GM19468 (cell line): ENCODE data around the gene OSBPL5.

Experiments used
- ATAC-seq: cut with Tn5 transposase; IDR thresholded peaks from one replicate; pipeline ENCODE4 v1.9.1; 2021; ENCODE audit warnings: mild to moderate bottlenecking, moderate library complexity, moderate number of reproducible peaks; ENCODE audit not compliant: unreplicated experiment; ENCODE audit errors: extremely low read depth

OSBPL5 gene

DNA sequence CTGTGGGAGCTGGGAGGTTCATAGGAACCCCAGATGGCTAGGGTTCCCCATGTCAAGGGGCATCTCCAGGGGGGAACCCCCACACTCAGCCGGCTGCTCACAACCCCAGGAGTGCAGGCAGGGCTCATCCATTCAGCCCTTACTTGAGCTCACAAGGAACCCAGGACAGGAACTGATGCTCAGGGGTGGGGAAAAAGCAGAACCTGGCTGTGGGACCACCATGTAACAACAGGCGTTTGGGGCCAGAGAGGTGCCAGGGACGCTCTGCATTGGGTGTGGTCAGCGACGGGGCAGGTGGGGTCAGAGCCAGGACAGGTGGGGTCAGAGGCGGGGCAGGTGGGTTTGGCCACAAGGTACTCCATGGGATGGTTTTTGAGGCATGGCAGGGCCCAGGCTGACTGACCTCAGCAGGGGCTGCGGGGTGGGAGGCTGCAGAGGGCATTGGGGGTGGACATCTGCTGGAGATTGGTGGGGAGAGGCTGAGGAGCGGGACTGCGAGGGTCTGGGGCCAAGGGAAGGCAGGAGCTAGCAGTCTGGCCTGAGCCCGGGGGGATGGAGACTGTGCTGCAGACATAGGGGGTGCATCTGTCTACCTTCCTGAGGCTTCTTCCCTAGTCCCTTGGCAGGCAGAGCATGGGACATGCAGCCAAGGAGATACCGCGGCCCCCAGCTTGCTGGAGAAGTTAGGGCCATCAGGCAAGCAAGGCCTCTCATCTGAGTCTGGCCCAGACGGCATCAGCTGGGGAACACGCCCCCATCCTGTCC, 73.8 kb downstream of the OSBPL5 start:
- ATAC-seq, result no peak

DNA sequence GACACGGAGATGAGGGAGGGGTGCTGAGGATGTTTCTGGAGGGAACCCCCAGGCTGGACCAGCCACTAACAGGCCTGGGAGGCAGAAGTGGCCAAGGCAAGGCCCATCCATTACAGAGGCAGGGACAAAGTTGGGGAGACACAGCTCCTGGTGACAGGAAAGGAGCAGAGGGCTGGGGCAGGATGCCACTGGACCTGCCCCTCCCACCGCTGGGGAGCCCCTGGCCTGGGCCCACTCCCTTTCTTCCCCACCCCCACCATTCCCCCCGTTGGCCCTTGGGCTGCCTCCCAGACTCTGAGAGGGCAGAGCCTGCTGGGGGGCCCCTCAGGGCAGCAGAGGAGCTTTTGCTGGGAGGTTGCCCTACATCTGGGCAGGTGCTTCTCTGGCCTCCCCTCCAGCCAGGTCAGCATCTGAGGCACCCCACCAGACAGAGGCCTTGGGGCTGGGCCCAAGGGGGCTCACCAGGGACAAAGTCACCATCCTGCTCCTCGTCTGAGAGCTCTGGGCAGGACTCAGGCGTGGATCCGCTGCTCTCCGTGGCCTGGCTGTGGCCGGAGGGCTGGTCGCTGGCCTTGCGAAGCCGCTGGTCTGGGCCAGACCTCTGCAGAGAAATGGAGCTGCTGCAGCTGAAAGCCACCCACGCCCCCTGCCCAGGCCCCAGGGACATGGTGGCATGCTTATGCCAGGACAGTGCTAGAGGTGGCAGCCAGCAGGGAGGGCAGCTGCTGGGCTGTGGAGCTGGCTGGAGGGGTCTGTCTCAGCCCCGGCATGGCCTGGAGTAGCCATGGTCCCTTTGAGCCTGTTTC, 74.8 kb downstream of the OSBPL5 start:
- no peak for ATAC-seq

DNA sequence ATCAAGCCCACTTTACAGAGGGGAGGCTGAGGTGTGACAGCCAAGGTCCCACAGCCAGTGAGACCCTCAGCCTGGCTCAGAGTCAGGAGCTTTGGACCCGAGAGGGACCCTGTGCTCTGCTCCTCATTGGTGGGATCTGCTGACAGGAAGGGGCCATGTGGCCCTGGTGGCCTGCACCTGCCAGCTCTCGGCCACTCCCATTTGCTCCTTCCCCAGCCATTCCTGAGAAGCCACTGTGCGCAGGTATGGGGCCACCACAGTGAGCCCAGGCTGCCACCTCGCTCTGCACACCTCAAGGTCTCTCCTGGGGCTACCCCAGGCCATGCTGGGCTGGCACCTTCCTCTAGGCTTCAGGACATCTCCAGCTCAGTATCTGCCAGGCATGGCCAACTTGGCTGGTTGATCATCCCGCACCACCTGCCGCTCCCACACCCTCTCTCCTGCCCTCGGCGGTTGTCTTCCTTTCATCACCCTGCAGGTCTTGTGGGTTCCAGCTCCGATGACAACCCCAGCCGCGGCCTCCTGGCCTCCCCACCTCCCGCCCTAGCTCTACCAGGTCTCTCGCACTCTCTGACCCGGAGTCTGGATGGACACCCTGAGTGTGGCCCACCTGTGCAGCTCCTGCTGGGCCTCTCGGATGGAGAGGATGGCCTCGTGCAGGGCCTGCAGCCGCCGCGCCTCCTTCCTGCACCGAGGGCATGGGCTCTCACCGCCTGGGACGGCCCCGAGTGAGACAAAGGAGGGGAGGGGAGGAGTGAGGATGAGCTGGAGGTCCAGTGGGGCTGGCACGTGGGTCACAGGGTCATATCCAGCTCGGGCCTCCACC, 75.7 kb downstream of the OSBPL5 start:
- no peak for ATAC-seq

GRCh38 chr11:3088806-3089205, 76.3 kb downstream of the OSBPL5 start:
- ATAC-seq, result no peak

- ATAC-seq, result no peak
Observed at GRCh38 chr11:3087821-3088800, 77.0 kb downstream of the OSBPL5 start.

- no peak for ATAC-seq
Observed at GRCh38 chr11:3087373-3087772, 77.7 kb downstream of the OSBPL5 start.

GRCh38 chr11:3086671-3087150, 78.4 kb downstream of the OSBPL5 start:
- ATAC-seq, result no peak

GRCh38 chr11:3086114-3086513, 79.0 kb downstream of the OSBPL5 start:
- ATAC-seq, result no peak

DNA sequence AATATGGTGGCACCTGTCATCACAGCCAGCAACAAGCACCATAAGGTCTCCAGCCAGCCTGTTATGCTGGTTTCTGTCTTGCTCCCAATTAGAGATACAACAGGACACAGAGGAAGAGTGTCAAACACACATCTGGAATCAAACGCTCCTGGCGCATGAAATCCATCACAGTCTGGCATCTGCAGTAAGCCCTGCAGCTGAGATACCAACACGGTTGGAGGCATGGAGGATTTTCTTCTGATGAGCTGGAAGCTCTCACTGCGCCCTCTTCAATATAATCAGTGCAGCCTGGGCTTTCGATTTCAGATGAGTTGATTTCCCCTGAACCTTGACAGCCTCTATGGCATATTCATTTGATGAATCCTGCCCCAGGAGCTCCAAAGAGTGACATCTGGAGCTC, 80.1 kb downstream of the OSBPL5 start:
- ATAC-seq, result no peak

DNA sequence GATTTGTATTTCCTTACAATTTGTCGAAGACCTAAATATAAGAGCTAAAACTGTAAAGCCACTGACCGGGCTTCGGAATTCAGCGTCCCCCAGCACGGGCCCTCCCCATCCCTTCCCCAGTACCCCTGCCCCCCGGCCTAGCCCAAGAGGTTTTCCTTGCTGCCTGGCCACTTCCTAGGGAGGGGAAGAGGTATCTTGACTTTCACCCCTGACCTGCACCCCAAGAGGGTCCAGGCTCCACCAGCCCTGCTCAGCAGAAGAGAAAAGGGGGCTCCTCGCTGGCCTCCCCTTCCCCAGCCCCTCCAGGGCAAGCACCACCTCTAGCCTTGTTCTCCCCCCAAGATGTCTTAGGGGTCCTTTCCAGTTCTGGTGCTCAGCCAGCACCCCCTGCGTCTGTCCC, 81.8 kb downstream of the OSBPL5 start:
- no peak for ATAC-seq

- ATAC-seq, result no peak
Observed at GRCh38 chr11:3081386-3081751, 83.7 kb downstream of the OSBPL5 start.

- ATAC-seq, result no peak
Observed at GRCh38 chr11:3080733-3081385, 84.3 kb downstream of the OSBPL5 start.

DNA sequence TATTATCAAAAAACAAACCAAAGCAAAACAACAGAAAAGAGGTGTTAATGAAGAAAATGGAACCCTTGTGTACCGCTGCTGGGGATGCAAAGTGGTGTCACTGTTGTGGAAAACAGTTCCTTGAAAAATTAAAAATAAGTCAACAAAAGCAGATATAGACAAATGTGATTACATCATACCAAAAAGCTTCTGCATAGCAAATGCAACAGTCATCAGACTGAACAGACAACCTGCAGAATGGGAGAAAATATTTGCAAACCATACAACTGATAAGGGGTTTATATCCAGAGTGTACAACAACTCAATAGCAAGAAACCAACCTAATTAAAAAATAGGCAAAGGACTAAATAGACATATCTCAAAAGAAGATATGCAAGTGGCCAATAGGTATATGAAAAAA, 85.0 kb downstream of the OSBPL5 start:
- ATAC-seq, result no peak

GRCh38 chr11:3077846-3078440, 87.2 kb downstream of the OSBPL5 start:
- ATAC-seq, result no peak

DNA sequence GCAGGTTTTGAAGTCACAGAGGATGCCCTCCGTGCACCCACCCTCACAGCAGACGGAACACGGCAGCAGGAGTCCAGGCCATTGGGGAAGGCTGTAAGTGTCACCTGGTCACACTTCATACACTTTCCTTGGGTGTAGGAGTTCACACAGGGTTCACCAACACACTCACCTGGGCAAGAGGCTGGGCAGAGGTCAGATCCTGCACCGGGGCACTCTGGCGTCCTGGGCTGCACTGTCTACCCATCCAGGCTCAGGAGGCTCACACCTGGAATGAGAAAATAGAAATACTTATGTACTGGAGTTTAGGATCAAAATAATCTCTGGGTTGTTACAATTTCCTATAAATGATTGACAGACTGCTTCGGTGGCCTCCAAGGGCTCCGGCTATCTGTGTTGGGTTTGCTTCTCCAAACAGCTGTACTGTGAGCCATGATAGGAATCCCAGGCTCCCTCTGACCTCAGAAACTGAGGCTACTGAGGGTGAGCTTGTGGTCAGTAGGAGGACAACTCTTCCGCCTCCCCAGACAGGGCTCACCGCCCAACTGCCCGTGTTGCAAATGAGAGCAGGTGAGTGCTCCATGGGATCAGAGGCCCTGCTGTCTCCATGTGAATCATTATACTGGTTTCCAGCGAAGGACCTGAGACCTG, 87.8 kb downstream of the OSBPL5 start:
- ATAC-seq, result no peak

GRCh38 chr11:3074912-3075589, 90.1 kb downstream of the OSBPL5 start:
- ATAC-seq, result no peak

- ATAC-seq, result no peak
Observed at GRCh38 chr11:3073029-3073435, 92.1 kb downstream of the OSBPL5 start.

DNA sequence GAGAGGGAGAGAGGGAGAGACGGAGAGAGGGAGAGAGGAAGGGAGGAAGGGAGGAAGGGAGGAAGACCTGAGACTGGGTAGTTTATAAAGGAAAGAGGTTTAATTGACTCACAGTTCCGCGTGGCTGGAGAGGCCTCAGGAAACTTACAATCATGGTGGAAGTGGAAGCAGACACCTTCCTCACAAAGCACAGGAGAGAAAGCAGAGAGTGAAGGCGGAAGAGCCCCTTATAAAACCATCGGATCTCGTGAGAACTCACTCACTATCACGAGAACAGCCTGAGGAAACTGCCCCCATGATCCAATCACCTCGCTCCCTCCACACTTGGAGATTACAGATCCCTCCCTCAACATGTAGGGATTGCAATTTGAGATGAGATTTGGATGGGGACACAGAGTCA, 95.7 kb downstream of the OSBPL5 start:
- no peak for ATAC-seq
